HG03039 (cell line): Measurements from ENCODE around the gene FAM229B.
"Not testable (repeated sequence)": the region's sequence is repeated elsewhere in the genome, so short reads cannot be mapped to it uniquely, and the experiment has no call there.

Source experiments
- ATAC-seq: cut with Tn5 transposase; IDR thresholded peaks from one replicate; pipeline ENCODE4 v1.9.1; 2021; ENCODE audit warnings: mild to moderate bottlenecking, moderate library complexity; ENCODE audit not compliant: unreplicated experiment

FAM229B gene

DNA sequence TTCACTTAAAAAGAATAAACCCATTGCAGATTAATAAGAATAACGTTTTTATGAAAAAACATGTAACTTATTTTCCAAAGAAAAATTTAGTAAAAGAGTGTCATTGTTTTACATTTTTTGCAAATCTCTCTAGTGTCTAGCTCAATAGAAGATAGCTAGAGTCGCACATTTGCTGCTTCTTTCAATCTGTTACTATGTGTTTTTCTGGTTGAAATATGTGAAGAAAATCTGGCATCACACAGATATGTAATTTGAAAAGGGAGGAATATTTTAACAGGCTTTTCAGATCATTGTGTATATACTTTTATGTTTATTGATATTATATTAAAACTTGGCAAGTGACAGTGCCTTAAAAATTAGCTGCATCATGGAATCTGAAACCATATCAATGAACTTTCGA lies 24.4 kb upstream of the FAM229B start:
- no peak for ATAC-seq

- ATAC-seq, result no peak
These were observed 21.9 kb upstream of the FAM229B start for GRCh38 chr6:112065426-112065986.

DNA sequence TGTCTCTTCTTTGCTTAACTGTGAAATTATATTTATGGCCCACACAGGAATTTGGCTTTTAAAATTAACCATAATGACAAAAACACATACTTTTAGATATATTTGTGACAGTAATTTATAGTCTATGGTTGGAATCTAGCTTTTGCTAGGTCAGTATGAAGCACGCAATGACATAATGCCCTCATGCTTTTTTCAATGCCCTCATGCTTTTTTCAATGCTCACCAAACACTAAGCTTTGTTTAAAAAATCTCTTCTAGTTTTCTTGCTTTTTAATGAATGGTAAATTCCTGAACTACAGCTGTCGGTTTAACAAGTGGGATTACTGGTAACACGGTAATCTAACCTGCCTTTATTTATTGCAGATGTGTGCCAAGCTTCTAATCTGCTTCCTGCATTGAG lies 20.8 kb upstream of the FAM229B start:
- ATAC-seq, result no peak

DNA sequence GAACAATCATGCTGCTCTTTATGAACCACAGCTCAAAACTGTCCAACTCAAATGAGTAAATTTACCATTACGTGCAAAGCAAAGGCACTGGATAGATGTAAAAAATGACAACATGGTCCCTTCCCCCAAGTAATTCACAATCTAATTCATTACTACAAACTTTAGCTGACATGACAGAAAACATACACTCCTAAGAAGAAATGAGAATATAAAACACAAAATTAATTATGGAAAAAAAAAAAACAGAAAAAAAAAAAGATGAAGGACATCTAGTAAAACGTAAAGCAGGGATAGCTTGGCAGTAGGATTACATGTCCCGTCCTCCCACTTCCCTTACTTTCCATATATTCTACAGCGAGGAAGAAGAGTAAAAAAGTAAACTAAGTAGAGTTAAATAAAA lies 5.8 kb upstream of the FAM229B start:
- ATAC-seq, result no peak

DNA sequence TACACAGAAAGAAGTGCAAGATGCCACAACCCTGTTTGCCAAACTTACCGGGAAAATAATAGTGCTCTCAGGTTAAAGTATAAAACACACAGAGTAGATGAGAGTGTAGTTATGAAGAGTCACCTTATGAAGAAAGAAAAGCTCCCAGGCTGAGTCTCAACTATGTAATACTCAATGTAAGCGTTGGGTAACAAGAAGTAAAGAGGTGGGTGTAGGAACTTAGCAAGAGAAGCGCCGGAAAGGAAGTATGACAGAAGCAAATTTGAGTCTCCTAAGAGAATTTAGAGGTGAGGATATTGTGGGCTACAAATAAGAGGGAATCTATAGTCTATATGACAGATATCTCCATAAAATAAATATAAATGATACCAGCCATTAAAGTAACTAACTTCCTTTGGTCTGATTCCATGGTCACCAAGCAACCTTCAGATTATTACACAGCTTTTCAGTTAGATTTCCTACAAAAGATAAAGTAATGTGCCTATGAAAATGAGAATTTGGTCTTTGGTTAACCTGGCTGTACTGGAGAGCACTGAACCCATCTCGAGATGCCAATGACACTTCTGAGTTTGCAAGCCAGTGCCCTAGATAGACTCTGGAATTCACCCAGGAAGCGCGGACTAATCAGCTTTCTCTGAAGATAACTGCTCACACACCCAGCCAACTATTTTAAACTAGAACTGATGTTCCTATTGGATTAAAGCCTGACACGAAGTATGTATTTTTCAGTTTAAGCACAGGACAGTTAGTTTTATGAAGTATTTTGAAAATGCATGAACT lies 1.9 kb upstream of the FAM229B start:
- ATAC-seq, result no peak

DNA sequence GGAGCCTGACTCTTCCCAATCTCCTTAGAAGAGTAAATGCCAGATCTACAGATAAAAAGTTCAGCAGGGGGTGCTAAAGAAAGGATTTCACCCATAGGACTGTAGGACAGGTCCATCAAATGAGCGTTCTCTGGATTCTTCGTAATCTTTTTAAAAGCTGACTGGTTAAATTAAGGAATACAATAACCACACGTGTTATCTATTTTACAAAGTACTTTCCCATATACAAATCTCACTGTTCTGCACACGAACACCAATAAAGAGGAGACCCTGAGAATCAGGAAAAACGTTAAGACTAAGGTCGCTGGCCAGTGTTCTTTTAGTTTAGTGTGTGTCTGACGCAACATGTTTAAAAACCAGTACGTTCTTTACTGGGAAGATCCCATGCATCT lies 651 bp upstream of the FAM229B start:
- peak; percentile 13 for ATAC-seq

DNA sequence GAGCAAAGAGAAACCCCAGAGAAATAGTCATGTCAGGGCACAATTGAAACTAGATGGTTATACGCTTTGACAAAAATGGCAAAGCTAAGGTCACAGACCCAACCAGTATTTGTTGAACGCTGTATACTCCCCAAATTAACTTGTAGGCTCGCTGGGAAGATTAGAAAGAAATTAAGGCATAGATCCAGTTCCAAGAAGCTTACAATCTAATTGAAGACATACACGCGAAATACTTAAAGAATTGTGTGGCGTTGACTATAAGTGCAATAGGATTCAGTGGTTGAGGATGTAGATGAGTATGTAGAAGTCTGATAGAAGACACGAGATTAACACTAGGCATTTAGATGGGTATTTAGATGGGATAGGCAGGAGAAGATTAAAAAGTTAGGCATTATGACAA lies 525 bp downstream of the FAM229B start:
- no peak for ATAC-seq

- no peak for ATAC-seq
These were observed 9.5 kb downstream of the FAM229B start for GRCh38 chr6:112096901-112097300.

DNA sequence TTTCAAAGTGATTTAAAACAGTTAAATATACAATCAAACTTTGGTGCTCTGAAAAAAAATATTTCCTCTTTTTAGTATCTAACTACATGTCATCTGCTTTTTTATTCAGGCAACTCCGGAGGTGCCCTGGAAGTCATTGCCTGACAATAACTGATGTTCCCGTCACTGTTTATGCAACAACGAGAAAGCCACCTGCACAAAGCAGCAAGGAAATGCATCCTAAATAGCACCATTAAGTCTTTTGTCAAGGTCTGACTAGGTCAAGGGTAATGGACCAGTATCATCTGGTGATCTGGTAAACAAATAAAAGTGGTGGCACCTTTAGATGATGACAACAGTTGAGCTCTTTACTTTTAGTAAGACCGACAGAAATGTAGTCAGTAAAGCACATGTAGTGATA lies 13.2 kb downstream of the FAM229B start:
- ATAC-seq, result no peak

DNA sequence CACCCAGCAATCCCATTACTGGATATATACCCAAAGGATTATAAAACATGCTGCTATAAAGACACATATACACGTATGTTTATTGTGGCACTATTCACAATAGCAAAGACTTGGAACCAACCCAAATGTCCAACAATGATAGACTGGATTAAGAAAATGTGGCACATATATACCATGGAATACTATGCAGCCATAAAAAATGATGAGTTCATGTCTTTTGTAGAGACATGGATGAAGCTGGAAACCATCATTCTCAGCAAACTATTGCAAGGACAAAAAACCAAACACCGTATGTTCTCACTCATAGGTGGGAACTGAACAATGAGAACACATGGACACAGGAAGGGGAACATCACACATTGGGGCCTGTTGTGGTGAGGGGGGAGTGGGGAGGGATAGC lies 18.6 kb downstream of the FAM229B start:
- ATAC-seq, result not testable (repeated sequence)

DNA sequence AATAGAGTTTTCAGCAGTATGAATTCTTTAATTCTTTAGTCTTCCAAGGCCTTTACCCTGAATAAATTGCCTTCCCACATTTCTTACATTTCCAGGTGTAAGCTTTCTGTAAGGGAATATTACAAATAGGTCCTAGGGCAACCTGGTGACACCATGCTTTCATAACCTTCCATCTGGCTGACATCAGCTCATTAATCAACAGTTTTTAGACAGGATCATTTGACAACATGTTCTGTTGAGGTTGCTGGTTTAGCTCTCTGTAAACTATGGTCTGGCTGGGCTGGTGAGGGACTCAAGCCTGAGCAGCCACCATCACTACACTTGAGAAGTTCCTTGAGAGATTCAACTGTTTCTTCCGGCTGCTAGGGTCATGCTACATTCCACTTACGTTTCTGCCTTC lies 19.2 kb downstream of the FAM229B start:
- no peak for ATAC-seq

GRCh38 chr6:112109262-112109661 lies 21.9 kb downstream of the FAM229B start:
- no peak for ATAC-seq

DNA sequence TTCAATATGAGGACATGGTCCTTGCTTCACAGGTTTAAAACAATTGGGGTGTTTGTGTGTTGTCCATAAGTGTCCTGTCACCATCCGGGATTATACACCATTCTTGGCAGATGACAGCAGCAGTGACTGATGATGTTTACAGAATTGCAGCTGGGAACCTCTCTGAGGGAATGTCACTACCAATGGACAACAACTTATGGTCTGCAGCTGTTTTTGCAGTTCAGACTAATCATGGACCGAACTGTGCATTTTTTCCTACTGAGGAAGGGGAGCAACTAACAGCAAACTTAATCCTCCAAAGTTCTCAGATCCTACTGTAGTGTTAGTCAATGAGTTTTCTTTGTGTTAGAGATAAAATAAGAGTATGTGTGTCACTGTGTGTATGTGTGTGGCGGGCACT lies 26.0 kb downstream of the FAM229B start:
- no peak for ATAC-seq

DNA sequence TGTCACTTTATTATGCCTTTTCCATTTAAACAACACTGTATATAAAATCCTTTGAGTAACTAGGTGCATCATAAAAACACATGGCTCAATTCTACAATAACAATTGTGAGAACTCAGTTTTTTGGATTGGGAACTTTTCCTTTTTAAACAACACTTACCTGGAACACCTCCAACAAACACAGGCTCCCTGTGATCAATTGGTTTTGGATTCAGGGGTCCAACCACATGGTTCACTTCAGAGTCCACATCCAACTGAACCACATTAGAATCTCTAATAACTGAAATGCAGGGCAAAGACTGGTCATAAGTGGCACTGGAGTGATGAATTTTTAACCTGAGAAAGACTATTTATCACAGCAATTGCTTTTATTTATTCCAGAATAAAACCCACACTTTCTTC lies 26.5 kb downstream of the FAM229B start:
- no peak for ATAC-seq

- ATAC-seq, result no peak
These were observed 27.3 kb downstream of the FAM229B start for GRCh38 chr6:112114577-112115223.

- ATAC-seq, result no peak
These were observed 28.8 kb downstream of the FAM229B start for GRCh38 chr6:112116221-112116620.

GRCh38 chr6:112117554-112117953 lies 30.2 kb downstream of the FAM229B start:
- no peak for ATAC-seq

GRCh38 chr6:112118034-112118433 lies 30.6 kb downstream of the FAM229B start:
- ATAC-seq, result no peak

GRCh38 chr6:112122756-112123155 lies 35.4 kb downstream of the FAM229B start:
- ATAC-seq, result no peak

GRCh38 chr6:112123982-112124381 lies 36.6 kb downstream of the FAM229B start:
- ATAC-seq, result no peak

DNA sequence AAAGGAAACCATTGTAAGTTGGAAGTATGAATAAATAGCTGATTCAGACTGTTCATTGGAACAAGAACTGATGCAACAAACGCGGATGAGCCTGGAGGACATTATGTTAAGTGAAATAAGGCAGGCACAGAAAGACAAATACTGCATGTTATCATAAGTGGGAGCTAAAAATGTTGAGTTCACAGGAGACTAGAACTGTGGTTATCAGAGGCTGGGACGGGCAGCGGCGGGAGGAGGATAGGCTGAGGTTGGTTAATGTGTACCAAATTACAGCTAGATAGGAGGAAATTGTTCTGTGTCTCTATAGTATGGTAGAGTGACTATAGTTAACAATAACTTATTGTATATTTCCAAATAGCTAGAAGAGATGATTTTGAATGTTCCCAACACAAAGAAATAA lies 40.8 kb downstream of the FAM229B start:
- ATAC-seq, result no peak

GRCh38 chr6:112130878-112131277 lies 43.5 kb downstream of the FAM229B start:
- no peak for ATAC-seq
